SKM-1 (cell line): ENCODE results near the gene RAX2.

Experiments used
- DNase-seq: peaks from one replicate; lab custom pipeline; 2025; ENCODE audit not compliant: unreplicated experiment; lab: John Stamatoyannopoulos, UW

Gene RAX2

DNA sequence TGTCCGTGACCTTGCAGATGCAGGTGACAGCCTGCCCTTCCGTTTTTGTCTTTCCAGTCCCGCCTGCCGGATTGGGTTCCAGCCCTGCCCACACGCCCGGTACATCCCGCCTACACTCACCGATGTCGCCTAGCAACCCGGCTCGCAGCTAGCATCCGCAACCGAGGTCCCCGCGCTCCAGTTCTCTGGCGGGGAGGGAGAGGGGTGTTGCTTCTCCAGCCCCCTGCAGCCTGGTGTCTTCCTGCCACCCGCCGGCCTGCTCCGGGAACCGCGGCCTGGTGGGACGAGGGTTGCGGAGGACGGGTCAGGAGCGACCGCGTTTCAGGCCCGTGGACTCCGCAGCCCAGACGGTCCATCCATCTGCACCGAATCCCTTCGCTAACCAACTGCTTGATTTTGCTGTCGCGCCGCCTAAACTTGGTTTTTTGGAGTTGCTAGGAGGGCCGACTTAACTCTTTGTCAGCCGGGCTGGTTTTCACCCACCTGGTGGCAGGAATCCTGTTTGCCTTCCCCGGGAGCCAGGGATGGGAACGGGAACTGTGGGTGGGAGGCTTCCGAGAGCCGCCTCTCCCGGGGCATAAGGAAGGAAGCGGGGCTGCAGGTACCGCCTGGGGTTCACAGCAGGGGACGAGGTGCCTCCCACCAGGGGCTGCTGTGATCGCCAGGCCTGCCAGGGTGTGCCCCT, 29.5 kb upstream of the RAX2 start:
- no peak for DNase-seq

DNA sequence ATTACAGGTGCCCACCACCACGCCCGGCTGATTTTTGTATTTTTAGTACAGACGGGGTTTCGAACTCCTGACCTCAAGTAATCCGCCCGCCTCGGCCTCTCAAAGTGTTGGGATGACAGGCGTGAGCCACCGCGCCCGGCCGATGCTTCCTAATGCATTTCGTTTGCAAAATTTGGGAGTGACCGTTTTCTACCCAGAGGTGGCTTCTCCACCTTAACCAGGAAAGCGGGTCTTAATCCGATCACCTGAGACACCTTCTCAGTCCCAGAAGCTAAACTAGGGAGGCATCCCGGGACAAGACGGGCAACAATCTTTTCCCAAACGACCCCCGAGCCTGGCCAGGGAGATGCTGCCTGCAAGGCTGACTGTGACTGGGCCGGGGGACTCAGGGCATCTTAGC, 29.0 kb upstream of the RAX2 start:
- no peak for DNase-seq

DNA sequence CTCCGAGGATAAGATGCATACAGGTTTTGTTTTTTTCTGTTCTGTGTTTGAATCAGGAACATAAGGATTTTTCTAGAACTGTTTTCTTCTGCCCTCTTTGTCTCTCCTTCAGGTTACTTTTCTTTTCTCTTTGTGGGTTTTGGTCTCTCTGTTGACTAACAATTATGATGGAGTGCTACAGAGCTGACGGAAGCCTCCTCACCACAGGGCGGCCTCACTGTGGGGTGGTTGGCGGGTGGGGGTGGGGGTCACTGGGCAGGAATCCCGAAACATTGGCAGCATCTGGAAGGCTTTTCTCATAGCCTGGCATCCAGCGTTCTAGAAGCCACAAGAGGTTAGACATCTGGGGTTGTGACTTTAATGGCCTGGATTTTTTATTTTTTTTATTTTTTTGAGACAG, 26.1 kb upstream of the RAX2 start:
- no peak for DNase-seq

DNA sequence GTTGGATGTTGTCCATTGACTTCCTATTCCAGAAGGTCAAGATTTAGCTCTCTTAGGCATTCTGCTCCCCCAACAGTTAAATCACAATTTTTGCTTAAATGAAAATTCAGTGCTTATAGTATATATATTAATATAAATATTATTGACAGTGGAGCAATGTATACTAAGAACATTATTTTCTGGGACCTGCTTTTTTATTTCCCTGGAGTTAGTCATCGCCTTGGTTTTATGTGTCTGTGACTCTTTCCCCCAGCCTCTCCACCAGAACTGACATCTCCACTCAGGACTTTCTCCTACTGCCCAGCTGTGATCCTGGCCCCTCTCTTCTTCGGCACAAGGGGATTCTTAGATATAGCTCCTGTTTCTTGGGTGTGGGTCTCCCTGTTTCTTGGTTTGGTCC, 24.3 kb upstream of the RAX2 start:
- DNase-seq, result no peak

DNA sequence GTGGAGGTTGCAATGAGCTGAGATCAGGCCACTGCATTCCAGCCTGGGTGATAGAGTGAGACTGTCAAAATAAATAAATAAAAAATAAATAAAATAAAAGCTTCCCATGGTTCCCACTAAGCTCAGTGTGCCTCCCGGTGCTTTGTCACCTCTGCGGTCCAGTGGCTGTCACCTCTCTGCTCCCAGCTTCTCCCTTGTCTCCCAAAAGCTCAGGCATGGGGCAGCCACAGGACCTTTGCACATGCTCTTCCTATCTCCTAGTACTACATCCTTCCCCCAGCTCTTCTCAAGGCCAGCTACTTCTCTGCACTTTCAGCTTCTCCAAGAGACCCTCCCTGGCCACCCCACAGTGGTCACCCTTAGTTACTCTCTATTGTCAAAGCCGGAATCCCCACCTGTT, 21.8 kb upstream of the RAX2 start:
- DNase-seq, result no peak

DNA sequence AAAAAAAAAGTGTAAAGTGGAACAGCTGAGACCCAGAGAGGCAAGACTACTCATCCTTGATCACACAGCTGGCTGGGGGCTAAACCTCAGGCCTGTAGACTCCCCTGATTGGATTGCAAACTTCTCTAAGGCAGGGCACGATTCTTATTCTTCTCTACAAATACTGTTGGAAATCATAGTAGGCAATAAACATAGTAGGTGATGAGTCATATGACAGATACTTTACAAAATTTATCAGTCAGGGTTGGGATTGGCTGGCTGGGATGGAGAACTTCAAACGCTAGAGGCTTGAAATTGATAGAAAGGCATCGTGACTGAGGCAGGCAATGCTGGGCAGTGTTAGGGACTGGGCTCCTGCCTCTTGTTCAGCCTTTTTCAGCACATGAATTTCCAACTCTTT, 20.1 kb upstream of the RAX2 start:
- DNase-seq, result no peak

DNA sequence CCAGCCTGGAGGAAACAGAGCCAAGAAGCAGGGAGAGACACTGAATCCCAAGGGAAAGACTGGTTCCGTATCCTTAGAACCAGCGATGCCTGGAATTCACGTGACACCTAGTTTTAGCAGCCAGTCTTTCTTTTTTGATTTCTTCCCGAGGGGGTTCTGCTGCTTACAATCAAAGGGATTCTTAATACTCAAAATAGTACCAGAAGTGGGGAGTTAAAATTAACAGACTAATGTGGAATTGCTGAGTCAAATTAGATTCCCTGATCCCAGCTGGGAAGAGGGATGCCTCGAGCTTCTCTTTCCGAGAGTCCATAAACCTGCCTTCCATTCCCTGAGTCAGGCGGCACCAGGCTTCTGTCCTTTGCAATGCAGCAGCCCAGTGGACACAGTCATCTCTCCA, 18.9 kb upstream of the RAX2 start:
- no peak for DNase-seq

DNA sequence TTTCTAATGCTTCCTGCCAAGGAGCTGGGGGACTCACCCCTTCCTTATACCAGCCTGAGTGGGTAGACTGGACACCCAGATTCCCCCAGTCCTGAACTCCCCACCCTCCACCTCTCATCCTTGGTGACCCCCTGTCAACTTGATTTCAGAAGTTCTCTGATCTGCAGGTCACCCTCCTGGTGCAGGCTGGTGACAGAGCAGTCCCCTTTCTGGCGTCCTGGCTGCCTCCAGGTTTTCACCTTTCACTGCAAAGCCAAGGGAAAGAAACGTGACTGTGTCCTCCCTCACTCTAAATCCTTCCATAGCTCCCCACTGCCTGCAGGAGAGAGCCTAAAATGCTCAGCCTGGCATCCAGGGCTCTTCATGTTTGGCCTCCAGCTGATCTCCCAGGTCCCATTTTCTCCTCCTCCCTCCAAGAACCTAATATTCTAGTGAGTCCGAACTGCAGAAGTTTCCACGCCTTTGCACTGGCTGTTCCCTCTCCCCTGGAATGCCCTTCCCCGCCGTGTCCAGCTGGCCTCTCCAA, 18.2 kb upstream of the RAX2 start:
- no peak for DNase-seq

DNA sequence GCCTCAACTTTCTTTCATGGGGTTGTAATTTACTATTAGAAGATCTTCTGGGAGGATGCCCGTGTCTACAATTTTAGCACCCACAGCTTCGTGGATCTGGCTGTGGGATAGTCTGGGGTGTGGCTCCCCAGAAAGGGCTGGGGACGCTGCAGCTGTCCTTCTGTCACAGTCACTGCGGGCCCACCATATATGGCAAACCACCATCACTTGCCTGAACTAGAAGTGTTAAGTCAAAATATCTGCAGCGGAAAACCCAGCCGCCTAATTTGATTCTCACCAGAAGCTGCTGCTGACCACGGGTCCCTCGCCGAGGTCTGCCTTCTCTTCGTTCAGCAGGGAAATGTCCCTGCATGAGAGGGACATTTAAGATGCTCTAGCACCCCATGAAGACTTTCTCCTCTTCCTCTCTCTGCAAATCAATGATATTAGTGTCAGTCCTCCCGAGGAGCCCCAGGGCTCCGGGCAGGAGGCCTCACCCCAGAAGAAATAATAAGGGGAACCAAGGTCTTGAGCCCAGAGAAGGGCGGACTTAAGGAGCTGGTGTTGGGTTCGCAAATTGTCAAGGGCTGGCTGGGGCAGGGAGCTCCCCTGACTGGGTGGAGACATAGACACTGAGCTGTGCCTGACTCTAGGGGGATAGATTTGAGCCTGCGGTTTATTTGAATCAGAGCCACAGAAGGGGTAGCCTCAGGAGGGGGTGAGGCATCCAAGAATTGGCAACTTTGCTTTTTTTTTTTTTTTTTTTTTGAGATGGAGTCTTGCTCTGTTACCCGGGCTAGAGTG, 17.2 kb upstream of the RAX2 start:
- no peak for DNase-seq

DNA sequence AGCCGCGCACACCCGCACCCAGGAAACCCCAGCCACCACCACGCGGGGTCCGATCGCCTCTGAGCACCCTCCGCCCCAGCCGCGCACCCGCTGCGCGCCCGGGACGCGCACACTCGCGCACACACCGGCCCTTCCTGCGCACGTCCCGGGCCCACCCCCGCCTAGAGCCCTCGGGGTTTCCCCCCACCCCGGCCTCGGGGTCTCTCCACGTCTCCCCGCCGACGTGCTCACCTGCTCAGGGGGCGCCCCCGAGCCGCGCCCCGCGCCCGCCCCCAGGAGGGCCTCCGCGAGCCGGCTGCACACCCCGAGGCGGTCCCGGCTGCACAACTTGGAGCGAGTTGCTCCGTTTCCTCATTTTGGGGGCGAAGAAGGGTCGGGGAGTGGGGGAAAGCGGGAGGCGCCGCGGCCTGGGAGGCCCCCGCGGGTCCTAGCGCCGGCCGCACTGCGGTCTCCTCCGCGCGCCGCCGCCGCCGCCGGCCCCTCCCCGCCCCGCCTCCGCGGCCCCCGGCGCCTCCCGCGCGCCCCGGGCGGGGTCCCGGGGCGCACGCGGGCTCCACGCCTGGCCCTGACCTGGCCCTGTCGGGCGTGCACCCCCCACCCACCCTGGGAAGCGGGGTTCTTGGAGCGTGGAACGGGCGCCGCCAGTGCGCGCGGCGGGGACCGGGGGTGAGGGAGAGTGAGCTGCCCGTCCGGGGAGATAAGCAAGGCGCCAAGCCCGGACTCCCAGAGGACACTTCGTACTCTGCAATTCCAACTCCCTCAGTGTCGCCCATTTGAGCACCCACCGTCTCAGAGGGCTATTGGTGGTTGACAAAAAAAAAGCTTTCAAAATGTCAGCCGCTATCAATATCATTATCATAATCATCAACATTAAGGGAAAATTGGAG, 14.2 kb upstream of the RAX2 start, which contains the start of gene MATK:
MATK (minus strand) TSS at position 444 of the 887 bp plus-strand sequence. CDS start 1,246 bp downstream, outside the sequence.
- peak; percentile 36 for DNase-seq

DNA sequence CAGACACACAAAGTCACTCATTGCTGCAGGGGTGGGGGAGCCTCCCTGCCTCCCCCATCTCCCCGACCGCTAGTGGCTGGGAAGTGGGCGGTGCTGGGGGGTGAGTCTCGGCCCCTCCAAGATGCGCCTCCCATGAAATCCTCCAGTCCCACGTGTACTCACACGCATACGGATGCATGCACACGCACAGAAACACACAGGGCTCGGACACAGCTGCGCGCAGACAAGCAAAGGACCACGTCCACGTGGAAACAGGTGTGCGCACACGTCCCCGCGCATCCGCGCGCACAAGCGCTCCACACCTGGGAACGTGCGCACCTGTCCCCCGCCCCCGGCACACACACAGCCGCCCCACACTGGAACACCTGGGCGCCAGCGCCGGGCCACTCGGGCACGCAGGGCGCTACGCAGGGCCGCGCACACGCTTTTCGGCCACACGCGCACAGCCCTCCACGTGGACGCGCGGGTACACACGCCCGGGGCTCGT, 13.5 kb upstream of the RAX2 start:
- DNase-seq, result no peak

DNA sequence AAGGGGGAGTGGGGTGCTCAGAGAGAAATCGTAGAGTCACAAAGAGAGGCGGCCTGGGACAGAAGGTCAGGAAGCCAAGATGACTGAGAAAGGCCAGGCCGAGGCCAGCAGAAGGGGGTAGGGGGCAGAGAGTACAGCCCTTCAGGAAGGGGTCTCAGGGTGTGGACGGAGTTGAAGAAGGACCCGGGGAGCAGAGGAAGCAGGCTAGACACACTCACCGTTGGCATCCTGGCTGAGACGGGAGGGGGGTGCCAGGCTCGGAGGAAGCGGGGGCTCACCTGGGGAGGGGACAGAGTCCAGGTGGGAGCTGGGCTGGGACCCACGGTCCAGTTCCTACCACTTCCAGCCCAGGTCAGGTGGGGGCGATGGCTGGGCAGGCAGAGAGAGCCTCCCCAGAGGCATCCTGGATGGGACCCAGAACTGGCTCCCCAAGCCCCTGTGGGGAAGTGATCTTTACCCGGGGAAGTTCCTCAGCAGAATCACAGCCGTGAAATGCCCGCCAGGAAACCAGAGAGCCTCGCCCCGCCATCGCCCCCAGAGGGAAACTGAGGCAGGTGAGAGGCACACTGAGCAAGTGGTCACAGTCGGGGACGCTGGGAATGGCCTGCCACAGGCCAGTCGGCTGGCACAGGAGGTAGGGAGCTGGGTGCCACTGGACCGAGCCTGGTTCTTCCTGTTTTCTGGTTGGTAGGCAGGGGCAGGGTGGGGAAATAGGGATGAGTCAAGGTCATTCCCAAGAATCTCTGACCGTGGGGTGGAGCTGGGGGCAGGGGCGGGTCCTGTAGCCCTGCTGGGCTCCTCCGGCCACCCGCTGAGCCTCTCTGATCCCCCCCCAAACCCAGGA, 12.8 kb upstream of the RAX2 start:
- no peak for DNase-seq

DNA sequence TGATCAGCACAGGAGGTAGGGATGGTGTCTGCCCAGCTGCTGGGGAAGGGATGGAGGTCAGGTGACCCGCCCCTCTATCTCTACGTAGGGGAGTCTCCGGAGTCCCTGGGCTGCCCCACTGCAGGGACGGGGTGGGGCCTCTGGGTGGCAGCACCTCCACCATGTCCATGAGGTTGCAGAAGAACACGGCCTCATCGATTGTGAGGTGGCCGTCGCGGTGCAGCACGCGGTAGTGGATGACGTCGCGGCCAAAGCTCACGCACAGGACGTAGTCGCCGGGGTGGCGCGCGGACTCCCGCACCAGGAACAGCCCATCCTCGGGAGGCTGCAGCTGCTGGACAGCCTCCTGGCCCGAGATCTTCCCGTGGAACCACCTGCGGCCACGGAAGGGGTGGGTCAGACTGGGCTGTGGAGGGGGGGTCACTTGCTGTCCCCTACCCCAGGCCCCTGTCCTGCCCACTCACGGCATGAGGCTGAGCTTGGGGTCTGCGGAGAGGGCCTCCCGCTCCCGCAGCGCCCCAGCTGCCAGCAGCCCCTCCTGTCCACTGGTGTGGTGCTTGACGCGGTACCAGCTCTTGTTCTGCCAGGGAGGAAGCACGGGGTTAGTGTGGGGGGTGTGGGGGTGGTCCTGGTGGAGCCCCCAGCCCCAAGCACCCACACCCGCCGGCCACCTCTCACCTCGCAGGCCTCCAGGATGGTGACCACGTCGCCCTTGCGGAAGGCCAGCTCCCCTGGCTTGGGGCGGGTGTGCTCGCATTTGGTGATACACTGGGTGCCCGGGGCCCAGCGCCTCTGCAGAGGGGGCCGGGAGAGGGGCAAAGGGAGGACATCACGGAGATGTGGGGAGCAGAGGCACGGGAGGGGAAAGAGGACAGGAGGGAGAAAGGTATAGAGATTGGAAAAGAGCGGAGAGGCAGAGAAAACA, 11.9 kb upstream of the RAX2 start:
- DNase-seq, result no peak

DNA sequence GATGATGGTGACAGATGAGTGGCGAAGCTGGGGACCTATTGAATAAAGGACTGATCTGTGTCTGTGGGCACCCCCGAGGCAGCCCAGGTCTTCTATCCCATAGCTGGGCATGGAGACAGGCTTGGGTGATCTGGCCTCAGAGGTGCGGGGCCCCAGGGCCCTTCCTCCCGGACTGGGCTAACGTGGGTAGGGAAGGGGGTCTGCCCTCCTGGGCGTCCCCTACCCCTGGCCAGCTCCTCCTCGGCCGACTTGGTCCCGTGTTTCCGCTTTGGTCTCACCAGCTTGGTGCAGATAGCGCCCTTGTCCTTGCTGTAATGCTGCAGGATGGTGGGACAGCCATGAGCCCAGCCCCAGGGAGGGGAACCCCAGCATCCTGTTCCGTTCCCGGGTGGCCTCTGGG, 10.9 kb upstream of the RAX2 start:
- DNase-seq, result no peak

DNA sequence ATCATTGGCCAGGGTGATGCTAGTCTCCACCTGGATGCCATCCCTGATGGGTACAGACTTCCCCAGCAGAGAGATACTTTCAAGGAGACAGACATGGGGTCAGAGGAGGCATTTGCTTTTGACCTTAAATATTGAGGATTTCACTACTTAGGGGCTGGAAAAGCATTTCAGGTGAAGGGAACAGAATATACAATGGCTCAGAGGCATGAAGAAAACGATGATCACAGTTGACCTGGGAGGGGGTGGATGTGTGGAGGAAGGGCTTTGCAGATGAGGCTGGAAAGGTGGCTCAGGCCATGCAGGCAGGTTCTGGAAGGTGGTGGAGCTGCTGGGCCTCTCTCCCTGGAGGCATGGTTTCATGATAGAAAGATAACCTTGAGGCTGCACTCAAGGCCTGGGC, 10.3 kb upstream of the RAX2 start:
- DNase-seq, result no peak

DNA sequence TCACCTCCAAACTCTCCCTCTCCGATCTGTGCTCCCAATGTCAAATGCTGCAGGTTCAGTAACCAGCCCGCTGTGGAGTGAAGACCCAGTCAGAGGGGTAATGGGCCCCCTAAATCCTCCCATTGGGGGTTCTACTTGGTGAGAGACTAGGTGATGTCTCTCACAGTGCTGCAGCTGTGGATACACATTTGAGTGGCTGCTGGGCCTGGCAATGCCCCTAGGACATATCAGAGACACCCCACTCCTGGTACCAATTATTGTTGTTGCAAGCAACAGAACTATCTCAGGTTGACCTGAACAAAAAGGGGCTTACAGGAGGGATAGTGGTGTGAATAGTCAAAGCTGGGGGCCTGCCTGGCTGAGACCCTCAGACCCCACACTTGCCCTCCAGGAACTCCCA, 9.6 kb upstream of the RAX2 start:
- no peak for DNase-seq

DNA sequence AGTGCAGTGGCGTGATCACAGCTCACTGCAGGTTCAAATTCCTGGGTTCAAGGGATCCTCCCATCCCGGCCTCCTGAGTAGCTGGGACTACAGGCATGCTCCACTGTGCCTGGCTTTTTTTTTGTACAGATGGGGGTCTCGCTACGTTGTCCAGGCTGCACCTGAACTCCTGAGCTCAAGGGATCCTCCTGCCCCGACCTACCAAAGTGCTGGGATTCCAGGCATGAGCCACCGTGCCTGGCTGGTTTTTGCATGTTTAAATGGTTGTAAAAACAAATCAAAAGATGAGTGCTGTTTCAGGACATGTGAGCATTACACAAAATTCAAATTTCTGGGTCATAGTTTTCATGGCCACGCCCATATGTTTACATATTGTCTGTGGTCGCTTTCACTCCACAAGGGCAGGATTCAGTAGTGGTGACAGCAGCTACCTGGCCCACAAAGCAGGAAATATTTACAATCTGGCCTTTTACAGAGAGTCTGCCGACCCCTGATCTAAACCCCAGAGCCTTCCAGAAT, 8.8 kb upstream of the RAX2 start:
- no peak for DNase-seq

DNA sequence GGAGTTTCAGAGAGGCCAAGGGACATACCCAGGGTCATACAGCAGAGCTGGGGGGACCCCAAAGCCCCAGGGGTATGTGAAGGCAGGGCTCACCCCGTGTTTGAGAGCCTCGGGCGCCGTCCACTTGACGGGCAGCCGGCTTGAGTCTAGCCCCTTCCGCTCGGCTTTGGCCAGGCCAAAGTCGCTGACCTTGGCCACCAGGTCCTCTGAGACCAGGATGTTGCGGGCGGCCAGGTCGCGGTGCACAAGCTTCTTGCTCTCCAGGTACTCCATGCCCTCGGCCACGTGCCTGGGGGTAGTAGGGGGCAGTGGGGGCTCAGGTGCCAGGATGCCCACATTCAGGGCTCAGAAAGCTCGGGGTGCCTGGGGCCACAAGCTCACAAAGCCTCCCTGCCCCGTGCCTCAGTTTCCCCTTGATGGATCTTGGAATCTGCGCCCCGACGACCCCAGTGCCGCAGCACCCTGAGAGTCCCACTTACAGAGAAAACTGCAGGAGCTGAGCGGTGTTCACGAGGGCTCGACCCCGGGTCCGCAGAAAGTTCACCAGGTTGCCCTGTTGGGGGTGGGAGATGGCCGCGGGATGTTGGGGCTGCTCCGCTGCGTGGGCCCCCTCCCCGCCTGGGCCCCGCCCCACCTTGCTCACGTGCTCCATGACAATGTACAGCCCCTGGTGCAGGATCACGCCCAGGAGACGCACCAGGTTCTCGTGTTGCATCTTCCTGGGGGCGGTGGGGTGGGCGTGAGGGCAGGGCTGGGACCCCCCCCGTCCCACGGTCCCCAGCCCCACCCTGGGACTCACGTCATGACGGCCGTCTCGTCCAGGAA, 7.1 kb upstream of the RAX2 start:
- DNase-seq, result no peak
